HCT116 (cell line): ENCODE results near the gene NIPAL4. TPM values are rescaled to one million over a fixed set of nuclear protein-coding genes. Genes with fewer than 3 reads are reported as not detected.

Source experiments
- ATAC-seq: fragments of 200-7000 bp; cut with Tn5 transposase; 2 replicates; pipeline ENCODE4 v1.9.1; 2020; ENCODE audit warnings: mild to moderate bottlenecking, moderate library complexity
- BruUV-seq: library from RNA; stranded (reverse); fragments of 400-500 nt; replicated peaks from 2 replicates; lab custom pipeline; 2021; lab: Mats Ljungman, UMichigan
- CTCF ChIA-PET: fragments of 300-600 bp; sonication (Branson Sonifier 250); formaldehyde crosslinking; loops from one replicate; lab custom pipeline; 2021; ENCODE audit warnings: antibody characterized with exemption; lab: Charles Lee
- POLR2A ChIA-PET: fragments of 300-600, 350-600 bp; sonication (Branson Sonifier 250); formaldehyde crosslinking; loops from one replicate; lab custom pipeline; 2021; ENCODE audit warnings: antibody characterized with exemption; lab: Charles Lee
- RAD21 ChIA-PET, 2 experiments: fragments of 300-600 bp; sonication (Branson Sonifier 250); formaldehyde crosslinking; loops; one replicate each; lab custom pipeline; 2023; ENCODE audit warnings: low total read pairs in 2 of 2; ENCODE audit not compliant: uncharacterized antibody in 2 of 2, unreplicated experiment in 2 of 2, low non-redundant PET in 1 of 2; lab: Charles Lee
- DNase-seq: peaks from one replicate; pipeline ENCODE4 v3.0.0-alpha.2; 2010; ENCODE audit warnings: low read depth, low spot score
- H2AFZ ChIP-seq: fragments of 200-600 bp; shearing (Covaris generic), sonication (generic); 2 replicates; pipeline ENCODE4 v1.6.1; 2017; ENCODE audit warnings: low read depth, mixed run types, mixed read lengths, antibody characterized with exemption, low read length; ENCODE audit not compliant: poor library complexity, severe bottlenecking
- H3K27ac ChIP-seq: 2 replicates; pipeline ENCODE4 v1.5.1; 2012; ENCODE audit warnings: low read depth, low read length
- H3K27me3 ChIP-seq: fragments of 200-600 bp; sonication (generic); 2 replicates; pipeline ENCODE4 v1.6.1; 2016; ENCODE audit warnings: mixed run types, low read length, mixed read lengths; ENCODE audit not compliant: insufficient read depth
- H3K36me3 ChIP-seq, 2 experiments: fragments of 200-500 bp in 1 of 2; fragments of 200-600 bp in 1 of 2; sonication (Bioruptor generic) in 1 of 2; sonication (generic) in 1 of 2; 2 replicates each; pipeline versions ENCODE4 v1.5.1 to v1.6.1; 2014 to 2016; ENCODE audit warnings: low read length in 2 of 2, inconsistent platforms in 1 of 2, mixed read lengths in 1 of 2, mixed run types in 1 of 2; ENCODE audit not compliant: insufficient read depth in 2 of 2, control insufficient read depth in 1 of 2
- H3K4me1 ChIP-seq, 2 experiments: fragments of 200-600 bp in 1 of 2; sonication (generic) in 1 of 2; 2 replicates each; pipeline versions ENCODE4 v1.5.1 to v1.6.1; 2012 to 2017; ENCODE audit warnings: low read length in 2 of 2, inconsistent platforms in 1 of 2, mild to moderate bottlenecking in 1 of 2, mixed read lengths in 1 of 2, mixed run types in 1 of 2, moderate library complexity in 1 of 2; ENCODE audit not compliant: insufficient read depth in 2 of 2, control insufficient read depth in 1 of 2
- H3K4me2 ChIP-seq: fragments of 200-600 bp; sonication (generic); 2 replicates; pipeline ENCODE4 v1.6.1; 2017; ENCODE audit warnings: mixed run types, low read length, mixed read lengths
- H3K4me3 ChIP-seq, 2 experiments: fragments of 200-600 bp in 1 of 2; sonication (generic) in 1 of 2; replicated peaks in 1 of 2; 2 replicates each; pipeline ENCODE4 v1.5.1; 2011 to 2016; ENCODE audit warnings: low read length in 2 of 2, control low read depth in 1 of 2, low read depth in 1 of 2, mild to moderate bottlenecking in 1 of 2, mixed read lengths in 1 of 2, mixed run types in 1 of 2
- H3K79me2 ChIP-seq: fragments of 200-600 bp; sonication (generic); 2 replicates; pipeline ENCODE4 v1.6.1; 2017; ENCODE audit warnings: mild to moderate bottlenecking, mixed run types, low read length, moderate library complexity, mixed read lengths; ENCODE audit not compliant: insufficient read depth
- H3K9ac ChIP-seq: fragments of 200-600 bp; sonication (generic); 2 replicates; pipeline ENCODE4 v1.6.1; 2016; ENCODE audit warnings: low read length, mixed read lengths
- H3K9me2 ChIP-seq: fragments of 200-600 bp; sonication (generic), shearing (Covaris generic); 2 replicates; pipeline ENCODE4 v1.6.1; 2017; ENCODE audit warnings: mixed run types, mild to moderate bottlenecking, moderate library complexity; ENCODE audit not compliant: insufficient read depth
- H3K9me3 ChIP-seq, 2 experiments: fragments of 200-500 bp in 1 of 2; fragments of 200-600 bp in 1 of 2; sonication (Bioruptor generic) in 1 of 2; sonication (generic) in 1 of 2; 2 replicates each; pipeline ENCODE4 v1.6.1; 2014 to 2017; ENCODE audit warnings: low read length in 2 of 2, mixed read lengths in 2 of 2, inconsistent platforms in 1 of 2, low read depth in 1 of 2, mild to moderate bottlenecking in 1 of 2, mixed run types in 1 of 2, moderate library complexity in 1 of 2; ENCODE audit not compliant: control insufficient read depth in 1 of 2, insufficient read depth in 1 of 2
- H4K20me1 ChIP-seq: fragments of 200-600 bp; sonication (generic), shearing (Covaris generic); 2 replicates; pipeline ENCODE4 v1.6.1; 2017; ENCODE audit warnings: mixed run types, mild to moderate bottlenecking, moderate library complexity; ENCODE audit not compliant: insufficient read depth
- CBX3 ChIP-seq: IDR thresholded peaks from 2 replicates; pipeline ENCODE4 v1.6.1; 2012; ENCODE audit warnings: low read depth
- CEBPB ChIP-seq: IDR thresholded peaks from 2 replicates; pipeline ENCODE4 v1.6.1; 2012; ENCODE audit warnings: low read depth
- EGR1 ChIP-seq: IDR thresholded peaks from 2 replicates; pipeline ENCODE4 v1.6.1; 2012; ENCODE audit warnings: low read depth
- ELF1 ChIP-seq: IDR thresholded peaks from 2 replicates; pipeline ENCODE4 v1.6.1; 2012; ENCODE audit warnings: low read depth, borderline replicate concordance
- EZH2 ChIP-seq: fragments of 200-600 bp; sonication (generic); IDR thresholded peaks from 2 replicates; pipeline ENCODE4 v1.6.1; 2017; ENCODE audit warnings: antibody characterized with exemption, mixed run types
- EZH2phosphoT487 ChIP-seq: fragments of 200-600 bp; IDR thresholded peaks from 2 replicates; pipeline ENCODE4 v1.6.1; 2018; ENCODE audit warnings: antibody characterized with exemption, borderline replicate concordance
- JUND ChIP-seq: IDR thresholded peaks from 2 replicates; pipeline ENCODE4 v1.6.1; 2012
- POLR2A ChIP-seq: IDR thresholded peaks from 2 replicates; pipeline ENCODE4 v1.7.0; 2011; ENCODE audit warnings: borderline replicate concordance; ENCODE audit not compliant: insufficient read depth, insufficient read length; ENCODE audit errors: extremely low read depth
- POLR2AphosphoS5 ChIP-seq: IDR thresholded peaks from 2 replicates; pipeline ENCODE4 v1.6.1; 2011; ENCODE audit warnings: mild to moderate bottlenecking, low read depth, low read length, moderate library complexity
- RAD21 ChIP-seq: IDR thresholded peaks from 2 replicates; pipeline ENCODE4 v1.6.1; 2012; ENCODE audit warnings: low read depth, mild to moderate bottlenecking
- SRF ChIP-seq: IDR thresholded peaks from 2 replicates; pipeline ENCODE4 v1.6.1; 2012; ENCODE audit warnings: low read depth
- TCF7L2 ChIP-seq: IDR thresholded peaks from 2 replicates; pipeline ENCODE4 v1.7.0; 2011; ENCODE audit warnings: borderline replicate concordance, inconsistent platforms; ENCODE audit not compliant: insufficient read depth, insufficient read length; ENCODE audit errors: extremely low read depth
- YY1 ChIP-seq: IDR thresholded peaks from 2 replicates; pipeline ENCODE4 v1.6.1; 2011; ENCODE audit warnings: low read length, low read depth, moderate library complexity, mild to moderate bottlenecking; ENCODE audit not compliant: insufficient replicate concordance; ENCODE audit errors: extremely low read depth
- ZNF274 ChIP-seq: fragments of 200-500 bp; sonication (Bioruptor generic); IDR thresholded peaks from 2 replicates; pipeline ENCODE4 v1.6.1; 2014; ENCODE audit warnings: mild to moderate bottlenecking, low read depth, low read length, inconsistent platforms
- intact Hi-C: fragments of 100-400 bp; cut with micrococcal nuclease; formaldehyde crosslinking; loops from 2 replicates; pipeline ENCODE4 v1.10.0; 2022
- total RNA-seq: library from RNA; stranded (reverse); gene quantifications from one replicate; pipeline ENCODE4 v1.2.1, GENCODE V29; 2021; ENCODE audit not compliant: unreplicated experiment
- TF ChIP-seq, protein P1 (sequence below): IDR thresholded peaks from 2 replicates; pipeline ENCODE4 v1.6.1; 2012
- TF ChIP-seq, protein P2 (sequence below): IDR thresholded peaks from 2 replicates; pipeline ENCODE4 v1.6.1; 2011; ENCODE audit warnings: mild to moderate bottlenecking, low read length, moderate library complexity; ENCODE audit not compliant: insufficient replicate concordance; ENCODE audit errors: extremely low read depth

NIPAL4 gene
- total RNA-seq, 1 experiment from 2014 or later: 0.12 TPM

DNA sequence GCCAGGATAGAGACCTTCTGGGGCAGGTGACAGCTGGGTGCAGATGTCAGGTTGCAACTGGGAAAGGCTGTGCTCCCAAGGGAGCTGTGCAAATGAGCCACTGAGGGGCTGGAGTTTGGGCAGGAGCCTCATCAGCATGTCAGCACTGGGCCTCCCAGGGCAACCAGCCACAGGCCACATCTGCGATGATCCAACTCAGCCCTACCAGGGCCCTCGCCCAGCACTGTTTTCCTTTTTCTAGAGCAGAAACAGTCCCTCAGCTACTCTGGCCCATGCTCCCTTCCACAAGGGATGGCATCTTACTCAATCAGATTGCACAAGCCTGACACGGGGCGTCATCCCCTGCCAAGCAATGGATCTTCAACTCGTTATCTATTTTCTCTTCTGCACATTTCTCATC is 24.8 kb downstream of the NIPAL4 start:
- Histone ChIP-seq H3K9me3 (no peaks in the 10 kb centered on the region), H4K20me1 (no peaks in the 10 kb centered on the region), H3K27me3 (no peaks in the 10 kb centered on the region), H3K9ac (no peak overlapping the region), H3K4me1 (no peaks in the 10 kb centered on the region), H3K9me2 (no peaks in the 10 kb centered on the region), H2AFZ (no peak overlapping the region), H3K36me3 (peaks cover 3 to 35% of the 10 kb centered on the region in 2 experiments; a peak in 3 of 4 replicates), H3K27ac (no peak overlapping the region), H3K79me2 (no peaks in the 10 kb centered on the region), H3K4me3 (no peak overlapping the region), H3K4me2 (no peak overlapping the region)
- intact Hi-C loops: no loop called here
- POLR2A ChIA-PET: no interaction called here
- RAD21 ChIA-PET: no interaction called here
- CTCF ChIA-PET: interaction anchor here (1.0 kb wide), 1 partner anchor 157 kb away, joined by 3 read pairs; no protein-coding TSS in a partner anchor
- no TSS peak for BruUV-seq
- DNase-seq: no peak
- TF ChIP-seq, protein P1, sequence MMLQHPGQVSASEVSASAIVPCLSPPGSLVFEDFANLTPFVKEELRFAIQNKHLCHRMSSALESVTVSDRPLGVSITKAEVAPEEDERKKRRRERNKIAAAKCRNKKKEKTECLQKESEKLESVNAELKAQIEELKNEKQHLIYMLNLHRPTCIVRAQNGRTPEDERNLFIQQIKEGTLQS: no peak
- no peak for TF ChIP-seq POLR2AphosphoS5
- no peak for TF ChIP-seq YY1
- no peak for TF ChIP-seq POLR2A
- TF ChIP-seq EZH2: no peak
- TF ChIP-seq, protein P2, sequence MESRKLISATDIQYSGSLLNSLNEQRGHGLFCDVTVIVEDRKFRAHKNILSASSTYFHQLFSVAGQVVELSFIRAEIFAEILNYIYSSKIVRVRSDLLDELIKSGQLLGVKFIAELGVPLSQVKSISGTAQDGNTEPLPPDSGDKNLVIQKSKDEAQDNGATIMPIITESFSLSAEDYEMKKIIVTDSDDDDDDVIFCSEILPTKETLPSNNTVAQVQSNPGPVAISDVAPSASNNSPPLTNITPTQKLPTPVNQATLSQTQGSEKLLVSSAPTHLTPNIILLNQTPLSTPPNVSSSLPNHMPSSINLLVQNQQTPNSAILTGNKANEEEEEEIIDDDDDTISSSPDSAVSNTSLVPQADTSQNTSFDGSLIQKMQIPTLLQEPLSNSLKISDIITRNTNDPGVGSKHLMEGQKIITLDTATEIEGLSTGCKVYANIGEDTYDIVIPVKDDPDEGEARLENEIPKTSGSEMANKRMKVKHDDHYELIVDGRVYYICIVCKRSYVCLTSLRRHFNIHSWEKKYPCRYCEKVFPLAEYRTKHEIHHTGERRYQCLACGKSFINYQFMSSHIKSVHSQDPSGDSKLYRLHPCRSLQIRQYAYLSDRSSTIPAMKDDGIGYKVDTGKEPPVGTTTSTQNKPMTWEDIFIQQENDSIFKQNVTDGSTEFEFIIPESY: no peak
- no peak for TF ChIP-seq RAD21
- no peak for TF ChIP-seq EZH2phosphoT487
- no peak for TF ChIP-seq SRF
- no peak for TF ChIP-seq CEBPB
- TF ChIP-seq EGR1: no peak
- TF ChIP-seq JUND: no peak
- no peak for TF ChIP-seq TCF7L2
- no peak for TF ChIP-seq ELF1
- TF ChIP-seq ZNF274: no peak
- no peak for TF ChIP-seq CBX3
- no peak for ATAC-seq
